ENCODE data around the gene ETV5. TPM values are rescaled to one million over a fixed set of nuclear protein-coding genes. Genes with fewer than 3 reads are reported as not detected.

The ETV5 gene
- total and polyA plus RNA-seq, 3 experiments from 2014 or later = 1.0 to 1.3 TPM; not detected in 1

DNA sequence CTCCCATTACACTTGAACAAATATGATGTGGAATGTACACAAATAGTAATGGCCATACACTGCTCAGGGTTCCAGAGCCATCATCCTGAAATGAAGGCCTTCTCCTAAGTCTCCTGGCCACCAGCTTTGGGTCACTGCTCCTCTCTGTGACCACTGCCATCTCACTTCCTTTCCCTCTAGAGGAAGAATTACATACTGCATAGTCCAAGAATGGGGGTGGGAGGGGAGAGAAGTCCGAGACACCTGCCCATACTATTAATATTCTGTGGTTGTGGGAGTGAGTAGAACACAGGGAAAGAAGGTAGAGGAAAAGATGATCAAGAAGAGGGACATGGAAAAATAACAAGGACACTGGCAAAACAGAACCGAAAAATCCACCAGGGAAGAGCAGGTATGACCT is 20.6 kb downstream of the ETV5 start:
- POLR2A ChIA-PET = no interaction called here
- no peak overlapping the region for H3K27ac Mint-ChIP-seq
- H3K9me3 ChIP-seq (ENCODE audit: low read length) = no peaks in the 10 kb centered on the region
- no peaks in the 10 kb centered on the region for H3K9me3 Mint-ChIP-seq
- no peak for DNase-seq
- H3K4me3 Mint-ChIP-seq = no peak overlapping the region
- H3K27me3 Mint-ChIP-seq = peaks cover 18 to 59% of the 10 kb centered on the region in 2 donors
- H3K27ac ChIP-seq (ENCODE audit: low read depth, low read length) = no peak overlapping the region
- no peaks in the 10 kb centered on the region for H3K4me1 Mint-ChIP-seq
- H3K4me3 ChIP-seq (ENCODE audit: low read length) = no peak overlapping the region
- no peaks in the 10 kb centered on the region for H3K36me3 Mint-ChIP-seq
- CTCF ChIA-PET = no interaction called here
- H3K36me3 ChIP-seq (ENCODE audit: insufficient read depth, low read length) = no peaks in the 10 kb centered on the region
- H3K27me3 ChIP-seq (ENCODE audit: insufficient read depth, low read length, poor library complexity, severe bottlenecking) = no peaks in the 10 kb centered on the region
- no peaks in the 10 kb centered on the region for H3K4me1 ChIP-seq (ENCODE audit: insufficient read depth, low read length)

DNA sequence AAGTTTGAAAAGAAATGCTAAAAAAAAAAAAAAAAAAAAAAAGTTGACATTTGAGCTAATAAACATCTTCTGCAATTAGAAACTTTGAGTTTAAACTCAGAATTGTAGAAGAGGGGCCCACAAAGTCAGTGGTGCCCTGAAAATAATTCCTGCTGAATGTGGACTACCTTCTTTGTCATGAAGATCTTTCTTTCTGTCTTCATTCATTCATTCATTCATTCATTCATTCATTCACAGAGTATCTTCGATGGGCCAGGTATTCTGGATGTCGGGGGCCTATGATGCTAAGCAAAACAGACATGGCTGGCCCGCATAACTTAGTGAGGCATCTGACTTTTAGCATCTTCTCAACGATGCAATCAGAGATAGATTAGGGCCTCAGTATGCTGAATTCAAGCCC is 24.6 kb downstream of the ETV5 start:
- Mint-ChIP-seq H3K27ac (no peak overlapping the region), H3K9me3 (no peaks in the 10 kb centered on the region), H3K4me3 (no peak overlapping the region), H3K36me3 (peaks cover 0 to 2% (median 0%) of the 10 kb centered on the region in 3 donors), H3K27me3 (peaks cover 15 to 64% of the 10 kb centered on the region in 2 donors), H3K4me1 (no peaks in the 10 kb centered on the region)
- POLR2A ChIA-PET = no interaction called here
- CTCF ChIA-PET = no interaction called here
- DNase-seq = no peak
- H3K4me3 ChIP-seq (ENCODE audit: low read length) = no peak overlapping the region
- no peaks in the 10 kb centered on the region for H3K27me3 ChIP-seq (ENCODE audit: insufficient read depth, low read length, poor library complexity, severe bottlenecking)
- no peaks in the 10 kb centered on the region for H3K4me1 ChIP-seq (ENCODE audit: insufficient read depth, low read length)
- H3K27ac ChIP-seq (ENCODE audit: low read depth, low read length) = no peak overlapping the region
- no peaks in the 10 kb centered on the region for H3K36me3 ChIP-seq (ENCODE audit: insufficient read depth, low read length)
- H3K9me3 ChIP-seq (ENCODE audit: low read length) = no peaks in the 10 kb centered on the region

DNA sequence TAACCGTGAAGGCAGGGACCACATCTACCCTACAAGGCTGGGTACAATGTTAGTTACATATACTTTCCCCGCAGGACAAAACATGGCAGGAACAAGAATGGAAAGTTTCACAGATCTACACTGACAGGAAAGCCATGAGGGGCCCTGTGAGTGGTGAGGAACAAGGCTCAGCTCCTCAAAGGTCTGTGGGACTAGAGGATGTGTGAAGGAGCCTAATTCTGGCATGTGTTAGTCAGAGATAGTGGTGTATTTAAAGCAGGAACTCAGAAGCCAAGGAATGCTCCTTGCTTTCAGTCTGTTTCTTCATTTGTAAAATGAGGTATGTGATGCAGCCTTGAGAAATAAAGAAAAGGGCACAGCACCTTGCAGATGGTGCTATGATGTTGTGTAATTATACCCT is 25.1 kb downstream of the ETV5 start:
- Histone ChIP-seq H3K9me3 (ENCODE audit: low read length) (no peaks in the 10 kb centered on the region), H3K4me3 (ENCODE audit: low read length) (no peak overlapping the region), H3K36me3 (ENCODE audit: insufficient read depth, low read length) (no peaks in the 10 kb centered on the region), H3K27me3 (ENCODE audit: insufficient read depth, low read length, poor library complexity, severe bottlenecking) (no peaks in the 10 kb centered on the region), H3K4me1 (ENCODE audit: insufficient read depth, low read length) (no peaks in the 10 kb centered on the region), H3K27ac (ENCODE audit: low read depth, low read length) (no peak overlapping the region)
- no peak overlapping the region for H3K27ac Mint-ChIP-seq
- no peaks in the 10 kb centered on the region for H3K4me1 Mint-ChIP-seq
- peaks cover 16 to 64% of the 10 kb centered on the region in 2 donors for H3K27me3 Mint-ChIP-seq
- H3K9me3 Mint-ChIP-seq = no peaks in the 10 kb centered on the region
- POLR2A ChIA-PET = no interaction called here
- CTCF ChIA-PET = no interaction called here
- no peak overlapping the region for H3K4me3 Mint-ChIP-seq
- H3K36me3 Mint-ChIP-seq = peaks cover 0 to 2% (median 0%) of the 10 kb centered on the region in 3 donors
- no peak for DNase-seq

DNA sequence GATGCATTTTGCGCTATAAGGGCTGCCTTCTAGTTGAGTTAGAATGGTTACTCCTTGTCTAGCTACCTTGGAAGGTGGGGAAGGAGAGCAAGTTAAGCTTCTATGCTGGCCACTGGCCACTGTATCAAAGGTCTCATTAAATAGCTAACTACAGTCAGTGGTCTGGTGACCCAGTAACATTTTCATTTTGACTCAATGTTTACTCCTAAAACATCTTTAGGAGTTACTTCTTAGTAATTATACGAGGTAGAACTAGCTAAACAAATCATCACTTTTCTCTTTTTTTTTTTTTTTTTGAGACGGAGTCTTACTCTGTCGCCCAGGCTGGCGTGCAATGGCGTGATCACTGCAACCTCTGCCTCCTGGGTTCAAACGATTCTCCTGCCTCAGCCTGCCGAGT is 26.7 kb downstream of the ETV5 start:
- no peaks in the 10 kb centered on the region for H3K4me1 ChIP-seq (ENCODE audit: insufficient read depth, low read length)
- Mint-ChIP-seq H3K27ac (no peak overlapping the region), H3K4me3 (no peak overlapping the region), H3K9me3 (no peaks in the 10 kb centered on the region), H3K36me3 (peaks cover 0 to 2% (median 0%) of the 10 kb centered on the region in 3 donors), H3K27me3 (peaks cover 20 to 54% of the 10 kb centered on the region in 2 donors), H3K4me1 (no peaks in the 10 kb centered on the region)
- H3K9me3 ChIP-seq (ENCODE audit: low read length) = no peaks in the 10 kb centered on the region
- no peak overlapping the region for H3K27ac ChIP-seq (ENCODE audit: low read depth, low read length)
- ChIA-PET CTCF (interaction anchor here (0.7 to 1.3 kb wide), 2 partner anchors 15 to 21 kb away, joined by 3 read pairs; no protein-coding TSS in a partner anchor), POLR2A (no interaction called here)
- no peaks in the 10 kb centered on the region for H3K36me3 ChIP-seq (ENCODE audit: insufficient read depth, low read length)
- H3K27me3 ChIP-seq (ENCODE audit: insufficient read depth, low read length, poor library complexity, severe bottlenecking) = no peaks in the 10 kb centered on the region
- DNase-seq = no peak
- H3K4me3 ChIP-seq (ENCODE audit: low read length) = no peak overlapping the region

DNA sequence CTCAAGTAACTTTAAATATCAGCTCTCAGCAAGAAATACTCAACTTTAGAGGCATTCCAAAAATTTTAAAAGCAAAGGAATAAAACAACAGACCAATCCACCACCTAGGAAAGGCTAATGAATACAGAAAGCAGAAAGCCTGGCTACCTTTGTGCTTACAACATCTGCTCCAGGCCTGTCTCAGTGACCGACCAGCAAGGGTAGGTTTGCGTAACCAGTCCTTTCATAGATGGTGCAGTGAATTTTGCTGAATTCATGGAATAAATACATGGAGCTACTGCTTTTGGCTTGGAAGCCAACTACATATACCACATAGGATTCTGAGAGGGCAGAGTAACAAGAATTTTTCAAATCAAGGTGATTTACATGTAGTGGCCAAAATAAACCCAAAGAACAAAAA is 27.2 kb downstream of the ETV5 start:
- Mint-ChIP-seq H3K27me3 (peaks cover 20 to 50% of the 10 kb centered on the region in 2 donors), H3K4me1 (no peaks in the 10 kb centered on the region), H3K9me3 (no peaks in the 10 kb centered on the region), H3K36me3 (peaks cover 0 to 2% (median 0%) of the 10 kb centered on the region in 3 donors), H3K27ac (no peak overlapping the region), H3K4me3 (no peak overlapping the region)
- no peak overlapping the region for H3K4me3 ChIP-seq (ENCODE audit: low read length)
- no peaks in the 10 kb centered on the region for H3K36me3 ChIP-seq (ENCODE audit: insufficient read depth, low read length)
- CTCF ChIA-PET = interaction anchor here (0.7 to 1.3 kb wide), 2 partner anchors 16 to 20 kb away, joined by 3 read pairs; no protein-coding TSS in a partner anchor
- H3K4me1 ChIP-seq (ENCODE audit: insufficient read depth, low read length) = no peaks in the 10 kb centered on the region
- POLR2A ChIA-PET = no interaction called here
- H3K27me3 ChIP-seq (ENCODE audit: insufficient read depth, low read length, poor library complexity, severe bottlenecking) = no peaks in the 10 kb centered on the region
- no peaks in the 10 kb centered on the region for H3K9me3 ChIP-seq (ENCODE audit: low read length)
- no peak overlapping the region for H3K27ac ChIP-seq (ENCODE audit: low read depth, low read length)
- no peak for DNase-seq

DNA sequence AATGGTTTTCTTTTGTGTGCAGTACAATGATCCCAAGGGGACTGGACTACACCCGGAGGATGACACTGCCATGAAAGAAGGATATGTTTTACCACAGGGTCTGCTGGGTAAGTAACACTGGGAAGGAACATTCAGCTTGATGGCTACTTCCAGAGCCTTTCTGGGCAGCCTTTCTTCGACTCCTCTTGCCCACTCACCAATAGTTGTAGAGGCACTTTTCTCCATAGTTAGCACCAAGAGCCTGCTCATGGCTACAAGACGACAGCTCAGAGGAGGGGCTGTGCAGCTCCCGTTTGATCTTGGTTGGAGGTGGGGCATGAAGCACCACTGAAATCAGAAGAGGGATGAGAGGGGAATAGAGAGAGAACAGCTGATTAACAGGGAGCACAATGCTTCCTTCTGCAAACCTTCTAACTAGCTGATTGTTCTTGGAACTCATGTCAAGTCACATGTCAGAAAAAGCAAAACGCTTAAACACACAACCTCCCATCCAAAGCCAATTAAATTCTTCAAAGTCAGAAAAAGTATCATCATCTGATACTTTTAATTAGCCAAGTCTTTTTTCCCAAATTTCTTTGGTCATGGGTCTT is 27.9 kb downstream of the ETV5 start:
- no peaks in the 10 kb centered on the region for H3K9me3 Mint-ChIP-seq
- no peak overlapping the region for H3K27ac Mint-ChIP-seq
- H3K4me3 ChIP-seq (ENCODE audit: low read length) = no peak overlapping the region
- H3K36me3 ChIP-seq (ENCODE audit: insufficient read depth, low read length) = no peaks in the 10 kb centered on the region
- no peaks in the 10 kb centered on the region for H3K4me1 Mint-ChIP-seq
- H3K27me3 Mint-ChIP-seq = peaks cover 20 to 53% of the 10 kb centered on the region in 2 donors
- H3K27me3 ChIP-seq (ENCODE audit: insufficient read depth, low read length, poor library complexity, severe bottlenecking) = no peaks in the 10 kb centered on the region
- no peak overlapping the region for H3K4me3 Mint-ChIP-seq
- POLR2A ChIA-PET = no interaction called here
- CTCF ChIA-PET = interaction anchor here (1.3 kb wide), 1 partner anchor 17 kb away, joined by 3 read pairs; no protein-coding TSS in a partner anchor
- H3K9me3 ChIP-seq (ENCODE audit: low read length) = no peaks in the 10 kb centered on the region
- H3K27ac ChIP-seq (ENCODE audit: low read depth, low read length) = no peak overlapping the region
- peaks cover 0 to 2% (median 0%) of the 10 kb centered on the region in 3 donors for H3K36me3 Mint-ChIP-seq
- DNase-seq = no peak
- H3K4me1 ChIP-seq (ENCODE audit: insufficient read depth, low read length) = no peaks in the 10 kb centered on the region

DNA sequence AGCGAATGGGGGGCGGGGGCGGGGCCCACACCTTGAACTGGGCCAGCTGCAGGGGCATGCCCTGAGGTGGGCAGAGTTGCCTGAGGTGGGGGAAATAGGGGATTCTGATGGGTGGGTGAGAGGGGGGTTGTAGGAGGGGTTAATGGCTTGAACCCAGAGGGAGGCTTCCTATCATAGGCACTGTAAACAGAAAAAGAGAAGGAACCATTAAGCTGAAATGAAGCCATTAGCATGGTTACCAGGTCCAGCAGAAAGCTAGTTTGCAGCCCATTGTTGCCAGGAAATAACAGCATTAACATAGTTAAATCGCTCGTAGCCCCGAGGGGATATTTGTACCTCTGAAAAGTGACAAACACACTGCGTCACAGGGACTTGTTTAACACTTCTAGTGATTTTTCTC is 29.0 kb downstream of the ETV5 start:
- Mint-ChIP-seq H3K27ac (no peak overlapping the region), H3K4me1 (no peaks in the 10 kb centered on the region), H3K4me3 (no peak overlapping the region), H3K36me3 (peaks cover 0 to 2% (median 0%) of the 10 kb centered on the region in 3 donors), H3K9me3 (peaks cover 0 to 6% (median 3%) of the 10 kb centered on the region in 5 donors), H3K27me3 (peaks cover 12 to 50% of the 10 kb centered on the region in 2 donors)
- H3K27ac ChIP-seq (ENCODE audit: low read depth, low read length) = no peak overlapping the region
- no peaks in the 10 kb centered on the region for H3K4me1 ChIP-seq (ENCODE audit: insufficient read depth, low read length)
- H3K4me3 ChIP-seq (ENCODE audit: low read length) = no peak overlapping the region
- H3K36me3 ChIP-seq (ENCODE audit: insufficient read depth, low read length) = no peaks in the 10 kb centered on the region
- ChIA-PET CTCF (no interaction called here), POLR2A (no interaction called here)
- H3K27me3 ChIP-seq (ENCODE audit: insufficient read depth, low read length, poor library complexity, severe bottlenecking) = no peaks in the 10 kb centered on the region
- DNase-seq = no peak
- no peaks in the 10 kb centered on the region for H3K9me3 ChIP-seq (ENCODE audit: low read length)

DNA sequence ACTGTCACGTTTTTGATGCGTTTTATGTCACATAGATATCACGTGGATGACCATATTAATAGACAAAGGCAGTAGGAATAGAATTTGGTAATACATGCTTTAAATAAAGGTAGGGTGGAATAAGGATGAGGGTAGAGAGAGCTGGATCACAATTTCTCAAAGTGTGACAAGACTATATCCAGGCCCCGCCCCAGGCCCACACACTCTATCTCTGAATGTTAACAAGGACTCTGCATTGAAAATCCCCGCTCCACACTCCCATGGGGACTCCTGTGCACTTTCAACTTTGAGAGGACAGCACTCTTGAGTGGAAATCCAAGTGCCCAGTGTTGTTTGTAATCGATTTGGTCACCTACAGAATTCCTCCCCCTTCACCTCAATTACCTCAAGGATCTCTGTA is 31.4 kb downstream of the ETV5 start:
- H3K4me1 Mint-ChIP-seq = no peaks in the 10 kb centered on the region
- Histone ChIP-seq H3K4me1 (ENCODE audit: insufficient read depth, low read length) (no peaks in the 10 kb centered on the region), H3K9me3 (ENCODE audit: low read length) (no peaks in the 10 kb centered on the region), H3K4me3 (ENCODE audit: low read length) (no peak overlapping the region), H3K36me3 (ENCODE audit: insufficient read depth, low read length) (no peaks in the 10 kb centered on the region), H3K27ac (ENCODE audit: low read depth, low read length) (no peak overlapping the region), H3K27me3 (ENCODE audit: insufficient read depth, low read length, poor library complexity, severe bottlenecking) (no peaks in the 10 kb centered on the region)
- H3K27ac Mint-ChIP-seq = no peak overlapping the region
- ChIA-PET POLR2A (no interaction called here), CTCF (no interaction called here)
- DNase-seq = no peak
- H3K9me3 Mint-ChIP-seq = peaks cover 0 to 10% (median 4%) of the 10 kb centered on the region in 5 donors
- H3K4me3 Mint-ChIP-seq = no peak overlapping the region
- peaks cover 13 to 44% of the 10 kb centered on the region in 2 donors for H3K27me3 Mint-ChIP-seq
- peaks cover 0 to 5% (median 2%) of the 10 kb centered on the region in 3 donors for H3K36me3 Mint-ChIP-seq
